ENCODE results near the gene PERCC1. TPM values are rescaled to one million over a fixed set of nuclear protein-coding genes. Genes with fewer than 3 reads are reported as not detected.

Gene PERCC1
- total RNA-seq, 1 donor from 2014 or later: not detected

- DNase-seq (ENCODE audit: low spot score): no peak
- no peak overlapping the region for H3K4me3 Mint-ChIP-seq (ENCODE audit: unreplicated experiment)
- H3K27me3 Mint-ChIP-seq (ENCODE audit: unreplicated experiment): peaks cover 5% of the 10 kb centered on the region
- no peaks in the 10 kb centered on the region for H3K4me1 Mint-ChIP-seq (ENCODE audit: unreplicated experiment)
- no peaks in the 10 kb centered on the region for H3K36me3 Mint-ChIP-seq (ENCODE audit: low read depth, unreplicated experiment)
- TF ChIP-seq CTCF (IDR thresholded peaks at IDR 0.05; ENCODE audit: unreplicated experiment): no peak
- no peak overlapping the region for H3K27ac Mint-ChIP-seq (ENCODE audit: unreplicated experiment)
- H3K9me3 Mint-ChIP-seq (ENCODE audit: unreplicated experiment): no peaks in the 10 kb centered on the region
Observed at GRCh38 chr16:1457489-1458245, 26.8 kb downstream of the PERCC1 start.

- H3K27ac Mint-ChIP-seq (ENCODE audit: unreplicated experiment): no peak overlapping the region
- no peak for TF ChIP-seq CTCF (IDR thresholded peaks at IDR 0.05; ENCODE audit: unreplicated experiment)
- H3K9me3 Mint-ChIP-seq (ENCODE audit: unreplicated experiment): no peaks in the 10 kb centered on the region
- no peaks in the 10 kb centered on the region for H3K4me1 Mint-ChIP-seq (ENCODE audit: unreplicated experiment)
- H3K36me3 Mint-ChIP-seq (ENCODE audit: low read depth, unreplicated experiment): no peaks in the 10 kb centered on the region
- peaks cover 5% of the 10 kb centered on the region for H3K27me3 Mint-ChIP-seq (ENCODE audit: unreplicated experiment)
- DNase-seq (ENCODE audit: low spot score): no peak
- H3K4me3 Mint-ChIP-seq (ENCODE audit: unreplicated experiment): no peak overlapping the region
Observed at GRCh38 chr16:1458336-1458976, 27.6 kb downstream of the PERCC1 start.

- H3K27ac Mint-ChIP-seq (ENCODE audit: unreplicated experiment): no peak overlapping the region
- H3K4me3 Mint-ChIP-seq (ENCODE audit: unreplicated experiment): no peak overlapping the region
- no peaks in the 10 kb centered on the region for H3K4me1 Mint-ChIP-seq (ENCODE audit: unreplicated experiment)
- DNase-seq (ENCODE audit: low spot score): no peak
- peaks cover 1% of the 10 kb centered on the region for H3K36me3 Mint-ChIP-seq (ENCODE audit: low read depth, unreplicated experiment)
- no peaks in the 10 kb centered on the region for H3K9me3 Mint-ChIP-seq (ENCODE audit: unreplicated experiment)
- peaks cover 5% of the 10 kb centered on the region for H3K27me3 Mint-ChIP-seq (ENCODE audit: unreplicated experiment)
- no peak for TF ChIP-seq CTCF (IDR thresholded peaks at IDR 0.05; ENCODE audit: unreplicated experiment)
Observed at GRCh38 chr16:1458977-1459341, 28.1 kb downstream of the PERCC1 start.

GRCh38 chr16:1459967-1460366 lies 29.1 kb downstream of the PERCC1 start:
- H3K4me3 Mint-ChIP-seq (ENCODE audit: unreplicated experiment): no peak overlapping the region
- H3K27ac Mint-ChIP-seq (ENCODE audit: unreplicated experiment): no peak overlapping the region
- H3K27me3 Mint-ChIP-seq (ENCODE audit: unreplicated experiment): peaks cover 5% of the 10 kb centered on the region
- no peaks in the 10 kb centered on the region for H3K9me3 Mint-ChIP-seq (ENCODE audit: unreplicated experiment)
- H3K36me3 Mint-ChIP-seq (ENCODE audit: low read depth, unreplicated experiment): peaks cover 5% of the 10 kb centered on the region
- H3K4me1 Mint-ChIP-seq (ENCODE audit: unreplicated experiment): no peaks in the 10 kb centered on the region
- no peak for TF ChIP-seq CTCF (IDR thresholded peaks at IDR 0.05; ENCODE audit: unreplicated experiment)
- no peak for DNase-seq (ENCODE audit: low spot score)

GRCh38 chr16:1460602-1461138 lies 29.8 kb downstream of the PERCC1 start:
- no peak overlapping the region for H3K4me3 Mint-ChIP-seq (ENCODE audit: unreplicated experiment)
- no peak for TF ChIP-seq CTCF (IDR thresholded peaks at IDR 0.05; ENCODE audit: unreplicated experiment)
- H3K36me3 Mint-ChIP-seq (ENCODE audit: low read depth, unreplicated experiment): peaks cover 7% of the 10 kb centered on the region
- no peaks in the 10 kb centered on the region for H3K9me3 Mint-ChIP-seq (ENCODE audit: unreplicated experiment)
- no peaks in the 10 kb centered on the region for H3K4me1 Mint-ChIP-seq (ENCODE audit: unreplicated experiment)
- no peak overlapping the region for H3K27ac Mint-ChIP-seq (ENCODE audit: unreplicated experiment)
- H3K27me3 Mint-ChIP-seq (ENCODE audit: unreplicated experiment): peaks cover 5% of the 10 kb centered on the region
- DNase-seq (ENCODE audit: low spot score): no peak
